ENCODE measurements around the gene SLC41A2.

DNA sequence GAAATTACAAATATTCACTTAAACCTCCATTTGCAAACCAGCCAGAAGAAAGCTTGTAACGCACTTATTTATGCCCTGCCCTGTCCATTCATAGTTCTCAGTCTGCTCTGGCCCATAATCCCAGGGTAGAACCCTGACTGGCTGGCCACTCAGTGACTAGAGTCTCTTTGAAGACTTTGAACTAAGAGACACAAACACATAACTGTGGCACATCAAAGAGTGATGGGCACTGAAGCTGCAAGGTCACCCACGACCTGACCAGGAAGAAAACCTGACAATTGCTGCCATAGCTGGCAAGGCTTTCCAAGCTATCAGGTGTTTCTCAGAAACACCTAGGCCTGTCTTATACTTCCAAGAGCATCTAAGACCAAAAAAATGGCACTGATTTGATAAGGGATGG is 28.7 kb downstream of the SLC41A2 start:
- no peak for TF ChIP-seq OSR2 (tag by site-specific recombination; IDR thresholded peaks at IDR 0.05)
- no peak for TF ChIP-seq ZNF600 (tag by site-specific recombination; IDR thresholded peaks at IDR 0.05)
- TF ChIP-seq, protein P1, sequence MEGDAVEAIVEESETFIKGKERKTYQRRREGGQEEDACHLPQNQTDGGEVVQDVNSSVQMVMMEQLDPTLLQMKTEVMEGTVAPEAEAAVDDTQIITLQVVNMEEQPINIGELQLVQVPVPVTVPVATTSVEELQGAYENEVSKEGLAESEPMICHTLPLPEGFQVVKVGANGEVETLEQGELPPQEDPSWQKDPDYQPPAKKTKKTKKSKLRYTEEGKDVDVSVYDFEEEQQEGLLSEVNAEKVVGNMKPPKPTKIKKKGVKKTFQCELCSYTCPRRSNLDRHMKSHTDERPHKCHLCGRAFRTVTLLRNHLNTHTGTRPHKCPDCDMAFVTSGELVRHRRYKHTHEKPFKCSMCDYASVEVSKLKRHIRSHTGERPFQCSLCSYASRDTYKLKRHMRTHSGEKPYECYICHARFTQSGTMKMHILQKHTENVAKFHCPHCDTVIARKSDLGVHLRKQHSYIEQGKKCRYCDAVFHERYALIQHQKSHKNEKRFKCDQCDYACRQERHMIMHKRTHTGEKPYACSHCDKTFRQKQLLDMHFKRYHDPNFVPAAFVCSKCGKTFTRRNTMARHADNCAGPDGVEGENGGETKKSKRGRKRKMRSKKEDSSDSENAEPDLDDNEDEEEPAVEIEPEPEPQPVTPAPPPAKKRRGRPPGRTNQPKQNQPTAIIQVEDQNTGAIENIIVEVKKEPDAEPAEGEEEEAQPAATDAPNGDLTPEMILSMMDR (tag by site-specific recombination; IDR thresholded peaks at IDR 0.05): no peak
- TF ChIP-seq SCRT2 (tag by site-specific recombination; IDR thresholded peaks at IDR 0.05): no peak
- TF ChIP-seq ZSCAN30 (tag by site-specific recombination; IDR thresholded peaks at IDR 0.05): no peak
- TF ChIP-seq ZNF548 (tag by site-specific recombination; IDR thresholded peaks at IDR 0.05): no peak

Measured in HEK293 (cell line).